GM23338 (cell line): ENCODE measurements around the gene USP15. TPM values are rescaled to one million over a fixed set of nuclear protein-coding genes. Genes with fewer than 3 reads are reported as not detected.

Source experiments
- ATAC-seq: fragments of 200-7000 bp; cut with Tn5 transposase; 3 replicates; pipeline ENCODE4 v1.9.1; 2020
- DNase-seq: peaks from one replicate; pipeline ENCODE4 v3.0.0-alpha.2; 2015; ENCODE audit warnings: low spot score
- H2AFZ ChIP-seq: fragments of 200-600 bp; sonication (generic); 2 replicates; pipeline ENCODE4 v1.8.0; 2016; ENCODE audit warnings: antibody characterized with exemption, mild to moderate bottlenecking, moderate library complexity
- H3F3A ChIP-seq: fragments of 200-600 bp; sonication (generic); replicated peaks from 2 replicates; pipeline ENCODE4 v1.8.0; 2017; ENCODE audit warnings: antibody characterized with exemption, mixed run types, low read depth
- H3K27ac ChIP-seq: fragments of 200-600 bp; sonication (generic); 2 replicates; pipeline ENCODE4 v1.6.1; 2016; ENCODE audit warnings: low read depth
- H3K27me3 ChIP-seq: fragments of 200-600 bp; sonication (generic); 2 replicates; pipeline ENCODE4 v1.8.0; 2016; ENCODE audit warnings: mild to moderate bottlenecking, mixed run types, moderate library complexity; ENCODE audit not compliant: insufficient read depth
- H3K36me3 ChIP-seq: fragments of 200-600 bp; sonication (generic); 2 replicates; pipeline ENCODE4 v1.8.0; 2016; ENCODE audit warnings: mild to moderate bottlenecking; ENCODE audit not compliant: insufficient read depth
- H3K4me1 ChIP-seq: fragments of 200-600 bp; sonication (generic); 2 replicates; pipeline ENCODE4 v1.8.0; 2016; ENCODE audit warnings: mild to moderate bottlenecking, moderate library complexity; ENCODE audit not compliant: insufficient read depth
- H3K4me2 ChIP-seq: fragments of 200-600 bp; sonication (generic); 2 replicates; pipeline ENCODE4 v1.7.1; 2017; ENCODE audit warnings: mixed run types
- H3K4me3 ChIP-seq: fragments of 200-600 bp; sonication (generic); 2 replicates; pipeline ENCODE4 v1.6.1; 2016; ENCODE audit warnings: mixed run types
- H3K79me2 ChIP-seq: fragments of 200-600 bp; sonication (generic); replicated peaks from 2 replicates; pipeline ENCODE4 v1.8.0; 2017; ENCODE audit warnings: mild to moderate bottlenecking; ENCODE audit not compliant: insufficient read depth
- H3K9me2 ChIP-seq: fragments of 200-600 bp; sonication (generic); 2 replicates; pipeline ENCODE4 v1.8.0; 2017; ENCODE audit not compliant: insufficient read depth
- H4K20me1 ChIP-seq: fragments of 200-600 bp; sonication (generic); replicated peaks from 2 replicates; pipeline ENCODE4 v1.8.0; 2017; ENCODE audit warnings: mild to moderate bottlenecking; ENCODE audit not compliant: insufficient read depth
- H3K27ac Mint-ChIP-seq: 2 replicates; pipeline ENCODE4 v1.8.0; 2020; ENCODE audit warnings: inconsistent platforms, mild to moderate bottlenecking, moderate library complexity, mixed read lengths
- H3K27me3 Mint-ChIP-seq: 3 replicates; pipeline ENCODE4 v1.8.0; 2022; ENCODE audit warnings: low read depth, mild to moderate bottlenecking, moderate library complexity, mixed read lengths, inconsistent platforms; ENCODE audit not compliant: insufficient read depth, poor library complexity
- H3K36me3 Mint-ChIP-seq: 3 replicates; pipeline ENCODE4 v1.8.0; 2021; ENCODE audit warnings: low read depth, mild to moderate bottlenecking, inconsistent platforms, moderate library complexity, mixed read lengths
- H3K4me1 Mint-ChIP-seq: 3 replicates; pipeline ENCODE4 v1.8.0; 2020; ENCODE audit warnings: mild to moderate bottlenecking, inconsistent platforms, mixed read lengths
- H3K4me3 Mint-ChIP-seq: 3 replicates; pipeline ENCODE4 v1.8.0; 2021; ENCODE audit warnings: moderate library complexity, mild to moderate bottlenecking, inconsistent platforms, mixed read lengths
- H3K9me3 Mint-ChIP-seq: 3 replicates; pipeline ENCODE4 v1.8.0; 2020; ENCODE audit warnings: moderate library complexity, mild to moderate bottlenecking, inconsistent platforms, mixed read lengths
- EZH2phosphoT487 ChIP-seq: fragments of 200-600 bp; sonication (generic); IDR thresholded peaks from one replicate; pipeline ENCODE4 v1.8.1; 2018; ENCODE audit warnings: antibody characterized with exemption; ENCODE audit not compliant: unreplicated experiment
- POLR2AphosphoS5 ChIP-seq: IDR thresholded peaks from 2 replicates; pipeline ENCODE4 v1.6.1; 2016; ENCODE audit warnings: antibody characterized with exemption, low read depth
- ZNF114 ChIP-seq: fragments of 250-450 bp; sonication (Bioruptor Pico); IDR thresholded peaks from 2 replicates; pipeline ENCODE4 v1.5.0; 2020; ENCODE audit warnings: mild to moderate bottlenecking, moderate library complexity
- ZNF331 ChIP-seq: fragments of 250-450 bp; sonication (Bioruptor Pico); IDR thresholded peaks from 2 replicates; pipeline ENCODE4 v1.5.0; 2020; ENCODE audit warnings: low read depth, mild to moderate bottlenecking, moderate library complexity
- polyA plus RNA-seq: library from polyadenylated mRNA; unstranded; fragments of >200 nt; fragmentation: Nextera tagmentation; extraction: Ambion mirVana; gene quantifications from 2 replicates; pipeline ENCODE4 v1.2.1, GENCODE V29; 2016
- total RNA-seq: library from RNA; depleted of rRNA; stranded (reverse); fragments of >200 nt; shearing (Covaris generic); gene quantifications from 2 replicates; pipeline ENCODE4 v1.2.3, GENCODE V29; 2014
- TF ChIP-seq, protein P1 (sequence below): fragments of 250-450 bp; sonication (Bioruptor Pico); IDR thresholded peaks from 2 replicates; pipeline ENCODE4 v1.5.0; 2020; ENCODE audit warnings: mild to moderate bottlenecking, moderate library complexity
- TF ChIP-seq, protein P2 (sequence below): IDR thresholded peaks from 2 replicates; pipeline ENCODE4 v1.6.1; 2016; ENCODE audit warnings: antibody characterized with exemption

The USP15 gene
- total and polyA plus RNA-seq, 2 experiments from 2014 or later = 29.5 to 60.3 TPM

DNA sequence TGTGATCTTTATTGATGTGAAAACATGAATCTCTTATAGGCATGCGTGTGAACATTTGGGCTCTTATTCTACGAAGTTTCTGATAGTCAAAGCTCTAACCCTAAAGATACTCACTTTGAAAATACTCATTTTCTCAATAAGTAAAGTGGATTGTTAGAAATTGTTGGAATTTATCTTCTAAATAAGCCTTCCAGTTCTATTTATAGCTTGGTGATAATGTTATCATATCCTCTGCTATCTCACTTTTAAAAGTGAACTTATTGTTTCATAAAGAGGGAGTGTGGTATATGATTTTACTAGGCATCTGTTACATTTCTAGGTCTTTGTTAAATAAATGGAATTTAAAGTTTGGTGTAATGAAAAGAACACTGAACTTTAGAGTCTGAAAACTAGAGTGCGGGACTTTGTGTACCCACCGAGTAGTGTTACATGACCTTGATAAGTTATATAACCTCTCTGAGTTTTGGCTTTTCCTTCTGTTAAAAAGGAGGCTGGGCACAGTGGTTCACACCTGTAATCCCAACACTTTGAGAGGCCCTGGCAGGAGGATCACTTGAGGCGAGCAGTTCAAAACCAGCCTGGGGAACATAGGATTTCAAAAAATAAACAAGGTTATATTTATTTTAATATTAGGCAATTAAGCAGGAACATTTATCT, 13.6 kb downstream of the USP15 start (continued):
- TF ChIP-seq, protein P1, sequence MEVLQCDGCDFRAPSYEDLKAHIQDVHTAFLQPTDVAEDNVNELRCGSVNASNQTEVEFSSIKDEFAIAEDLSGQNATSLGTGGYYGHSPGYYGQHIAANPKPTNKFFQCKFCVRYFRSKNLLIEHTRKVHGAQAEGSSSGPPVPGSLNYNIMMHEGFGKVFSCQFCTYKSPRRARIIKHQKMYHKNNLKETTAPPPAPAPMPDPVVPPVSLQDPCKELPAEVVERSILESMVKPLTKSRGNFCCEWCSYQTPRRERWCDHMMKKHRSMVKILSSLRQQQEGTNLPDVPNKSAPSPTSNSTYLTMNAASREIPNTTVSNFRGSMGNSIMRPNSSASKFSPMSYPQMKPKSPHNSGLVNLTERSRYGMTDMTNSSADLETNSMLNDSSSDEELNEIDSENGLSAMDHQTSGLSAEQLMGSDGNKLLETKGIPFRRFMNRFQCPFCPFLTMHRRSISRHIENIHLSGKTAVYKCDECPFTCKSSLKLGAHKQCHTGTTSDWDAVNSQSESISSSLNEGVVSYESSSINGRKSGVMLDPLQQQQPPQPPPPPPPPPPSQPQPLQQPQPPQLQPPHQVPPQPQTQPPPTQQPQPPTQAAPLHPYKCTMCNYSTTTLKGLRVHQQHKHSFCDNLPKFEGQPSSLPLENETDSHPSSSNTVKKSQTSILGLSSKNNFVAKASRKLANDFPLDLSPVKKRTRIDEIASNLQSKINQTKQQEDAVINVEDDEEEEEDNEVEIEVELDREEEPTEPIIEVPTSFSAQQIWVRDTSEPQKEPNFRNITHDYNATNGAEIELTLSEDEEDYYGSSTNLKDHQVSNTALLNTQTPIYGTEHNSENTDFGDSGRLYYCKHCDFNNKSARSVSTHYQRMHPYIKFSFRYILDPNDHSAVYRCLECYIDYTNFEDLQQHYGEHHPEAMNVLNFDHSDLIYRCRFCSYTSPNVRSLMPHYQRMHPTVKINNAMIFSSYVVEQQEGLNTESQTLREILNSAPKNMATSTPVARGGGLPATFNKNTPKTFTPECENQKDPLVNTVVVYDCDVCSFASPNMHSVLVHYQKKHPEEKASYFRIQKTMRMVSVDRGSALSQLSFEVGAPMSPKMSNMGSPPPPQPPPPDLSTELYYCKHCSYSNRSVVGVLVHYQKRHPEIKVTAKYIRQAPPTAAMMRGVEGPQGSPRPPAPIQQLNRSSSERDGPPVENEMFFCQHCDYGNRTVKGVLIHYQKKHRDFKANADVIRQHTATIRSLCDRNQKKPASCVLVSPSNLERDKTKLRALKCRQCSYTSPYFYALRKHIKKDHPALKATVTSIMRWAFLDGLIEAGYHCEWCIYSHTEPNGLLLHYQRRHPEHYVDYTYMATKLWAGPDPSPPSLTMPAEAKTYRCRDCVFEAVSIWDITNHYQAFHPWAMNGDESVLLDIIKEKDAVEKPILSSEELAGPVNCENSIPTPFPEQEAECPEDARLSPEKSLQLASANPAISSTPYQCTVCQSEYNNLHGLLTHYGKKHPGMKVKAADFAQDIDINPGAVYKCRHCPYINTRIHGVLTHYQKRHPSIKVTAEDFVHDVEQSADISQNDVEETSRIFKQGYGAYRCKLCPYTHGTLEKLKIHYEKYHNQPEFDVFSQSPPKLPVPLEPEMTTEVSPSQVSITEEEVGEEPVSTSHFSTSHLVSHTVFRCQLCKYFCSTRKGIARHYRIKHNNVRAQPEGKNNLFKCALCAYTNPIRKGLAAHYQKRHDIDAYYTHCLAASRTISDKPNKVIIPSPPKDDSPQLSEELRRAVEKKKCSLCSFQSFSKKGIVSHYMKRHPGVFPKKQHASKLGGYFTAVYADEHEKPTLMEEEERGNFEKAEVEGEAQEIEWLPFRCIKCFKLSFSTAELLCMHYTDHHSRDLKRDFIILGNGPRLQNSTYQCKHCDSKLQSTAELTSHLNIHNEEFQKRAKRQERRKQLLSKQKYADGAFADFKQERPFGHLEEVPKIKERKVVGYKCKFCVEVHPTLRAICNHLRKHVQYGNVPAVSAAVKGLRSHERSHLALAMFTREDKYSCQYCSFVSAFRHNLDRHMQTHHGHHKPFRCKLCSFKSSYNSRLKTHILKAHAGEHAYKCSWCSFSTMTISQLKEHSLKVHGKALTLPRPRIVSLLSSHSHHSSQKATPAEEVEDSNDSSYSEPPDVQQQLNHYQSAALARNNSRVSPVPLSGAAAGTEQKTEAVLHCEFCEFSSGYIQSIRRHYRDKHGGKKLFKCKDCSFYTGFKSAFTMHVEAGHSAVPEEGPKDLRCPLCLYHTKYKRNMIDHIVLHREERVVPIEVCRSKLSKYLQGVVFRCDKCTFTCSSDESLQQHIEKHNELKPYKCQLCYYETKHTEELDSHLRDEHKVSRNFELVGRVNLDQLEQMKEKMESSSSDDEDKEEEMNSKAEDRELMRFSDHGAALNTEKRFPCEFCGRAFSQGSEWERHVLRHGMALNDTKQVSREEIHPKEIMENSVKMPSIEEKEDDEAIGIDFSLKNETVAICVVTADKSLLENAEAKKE (CRISPR knock-in tag) = no peak
- TF ChIP-seq POLR2AphosphoS5 (no peak), ZNF331 (CRISPR knock-in tag) (no peak)

DNA sequence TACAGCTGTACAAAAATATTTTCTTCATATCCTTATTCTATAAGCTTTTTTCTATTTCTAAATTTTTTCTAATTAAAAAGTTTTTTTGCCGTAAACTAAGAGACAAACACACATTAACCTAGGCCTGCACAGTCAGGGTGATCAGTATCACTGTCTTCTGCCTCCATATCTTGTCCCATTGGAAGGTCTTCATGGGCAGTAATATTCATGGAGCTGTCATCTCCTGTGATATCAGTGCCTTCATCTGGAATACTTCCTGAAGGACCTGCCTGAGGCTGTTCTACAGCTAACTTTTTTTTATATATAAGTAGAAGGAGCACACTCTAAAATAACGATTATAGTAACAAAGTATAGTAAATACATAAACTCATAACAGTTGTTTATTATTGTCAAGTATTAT, 17.8 kb downstream of the USP15 start:
- no peak overlapping the region for H3K4me3 Mint-ChIP-seq
- H3K9me3 Mint-ChIP-seq = no peaks in the 10 kb centered on the region
- H3K4me1 Mint-ChIP-seq = no peaks in the 10 kb centered on the region; the same call in 2 of the 3 replicates
- TF ChIP-seq, protein P2, sequence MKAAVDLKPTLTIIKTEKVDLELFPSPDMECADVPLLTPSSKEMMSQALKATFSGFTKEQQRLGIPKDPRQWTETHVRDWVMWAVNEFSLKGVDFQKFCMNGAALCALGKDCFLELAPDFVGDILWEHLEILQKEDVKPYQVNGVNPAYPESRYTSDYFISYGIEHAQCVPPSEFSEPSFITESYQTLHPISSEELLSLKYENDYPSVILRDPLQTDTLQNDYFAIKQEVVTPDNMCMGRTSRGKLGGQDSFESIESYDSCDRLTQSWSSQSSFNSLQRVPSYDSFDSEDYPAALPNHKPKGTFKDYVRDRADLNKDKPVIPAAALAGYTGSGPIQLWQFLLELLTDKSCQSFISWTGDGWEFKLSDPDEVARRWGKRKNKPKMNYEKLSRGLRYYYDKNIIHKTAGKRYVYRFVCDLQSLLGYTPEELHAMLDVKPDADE = no peak
- TF ChIP-seq ZNF331 (CRISPR knock-in tag) = no peak
- TF ChIP-seq EZH2phosphoT487 = no peak
- no peak for TF ChIP-seq ZNF114 (CRISPR knock-in tag)
- Histone ChIP-seq H3K36me3 (no peaks in the 10 kb centered on the region), H2AFZ (no peak overlapping the region), H3K27ac (no peak overlapping the region), H3K4me2 (no peak overlapping the region), H4K20me1 (peaks cover 23% of the 10 kb centered on the region; the same call in 1 of the 2 replicates), H3K9me2 (no peaks in the 10 kb centered on the region), H3K4me1 (no peaks in the 10 kb centered on the region), H3K27me3 (no peaks in the 10 kb centered on the region), H3K79me2 (peaks cover 94% of the 10 kb centered on the region), H3K4me3 (no peak overlapping the region), H3F3A (no peaks in the 10 kb centered on the region)
- no peak overlapping the region for H3K27ac Mint-ChIP-seq
- H3K27me3 Mint-ChIP-seq = no peaks in the 10 kb centered on the region
- no peak for ATAC-seq
- H3K36me3 Mint-ChIP-seq = no peaks in the 10 kb centered on the region
- no peak for DNase-seq
